ENCODE results near the gene NEBL. TPM values are rescaled to one million over a fixed set of nuclear protein-coding genes. Genes with fewer than 3 reads are reported as not detected.

NEBL gene
- total and polyA plus RNA-seq, 2 of the 4 experiments (the other 2 are of a cell fraction): under 0.01 TPM

DNA sequence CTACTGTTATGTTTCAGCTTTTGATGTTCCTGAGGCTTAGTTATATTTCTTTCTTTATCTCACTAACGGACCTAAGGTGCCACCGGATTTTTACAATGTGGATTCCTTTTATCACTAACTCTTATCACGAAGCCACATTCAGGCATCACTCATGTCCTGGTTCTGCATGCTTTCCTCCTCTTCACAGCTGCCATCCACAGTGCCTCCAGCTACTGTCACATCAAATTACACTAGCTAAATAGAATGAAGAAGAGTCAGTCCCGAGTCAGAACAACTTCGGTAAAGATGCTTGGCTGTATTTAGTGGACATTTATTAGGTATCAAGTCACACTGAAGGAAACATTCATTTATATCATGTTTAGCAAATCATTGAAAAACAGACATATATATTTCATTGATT lies 153.2 kb downstream of the NEBL start:
- Histone ChIP-seq H3K27me3 (ENCODE audit: control insufficient read depth, insufficient read depth, low read length) (no peaks in the 10 kb centered on the region), H3K4me2 (ENCODE audit: low read depth, low read length) (no peak overlapping the region), H3K18ac (ENCODE audit: low read depth, low read length) (no peak overlapping the region), H3K56ac (ENCODE audit: extremely low read depth, insufficient read depth, low read length) (no peak overlapping the region), H3K14ac (replicated peaks; ENCODE audit: low read depth, low read length) (no peak overlapping the region), H2BK15ac (ENCODE audit: low read depth, low read length) (no peak overlapping the region), H3K4ac (ENCODE audit: low read depth, low read length) (no peak overlapping the region), H4K91ac (ENCODE audit: insufficient read depth, low read depth, low read length) (no peak overlapping the region), H3K27ac (ENCODE audit: insufficient read depth, low read length) (no peak overlapping the region), H3K9ac (ENCODE audit: low read depth, low read length) (no peak overlapping the region), H3K36me3 (ENCODE audit: control insufficient read depth, insufficient read depth, low read length) (no peaks in the 10 kb centered on the region), H4K20me1 (ENCODE audit: insufficient read depth, low read length) (no peaks in the 10 kb centered on the region), H3K9me1 (ENCODE audit: insufficient read depth, low read length) (no peaks in the 10 kb centered on the region), H4K8ac (ENCODE audit: low read depth in 2 of 2, low read length in 2 of 2) (no peak overlapping the region), H3K9me3 (ENCODE audit: control insufficient read depth, insufficient read depth, low read length) (peaks cover 13% of the 10 kb centered on the region), H2AK9ac (replicated peaks; ENCODE audit: low read depth, low read length, poor library complexity) (no peak overlapping the region), H3K4me1 (ENCODE audit: control insufficient read depth, insufficient read depth, low read length) (no peaks in the 10 kb centered on the region), H2BK120ac (ENCODE audit: low read depth, low read length) (no peak overlapping the region), H3K79me1 (ENCODE audit: low read depth in 1 of 2, low read length in 2 of 2) (no peaks in the 10 kb centered on the region), H2BK5ac (ENCODE audit: low read depth, low read length, poor library complexity, severe bottlenecking) (no peak overlapping the region), H2AFZ (replicated peaks; ENCODE audit: low read length, poor library complexity) (no peak overlapping the region), H3K23ac (ENCODE audit: low read depth, low read length) (no peak overlapping the region), H2BK20ac (ENCODE audit: low read depth, low read length) (no peak overlapping the region), H4K5ac (ENCODE audit: low read depth, low read length) (no peak overlapping the region), H3K4me3 (ENCODE audit: insufficient read depth, low read depth, low read length) (no peak overlapping the region), H2AK5ac (ENCODE audit: low read depth, low read length) (no peak overlapping the region)
- TF ChIP-seq ELK1 (IDR thresholded peaks at IDR 0.05; ENCODE audit: borderline replicate concordance, low read depth, low read length) (no peak), CEBPB (IDR thresholded peaks at IDR 0.05; ENCODE audit: low read depth, low read length) (no peak), RFX5 (IDR thresholded peaks at IDR 0.05; ENCODE audit: low read depth, low read length) (no peak), SMC3 (IDR thresholded peaks at IDR 0.05; ENCODE audit: low read depth, low read length) (no peak), RAD21 (IDR thresholded peaks at IDR 0.05; ENCODE audit: low read length) (no peak), CHD1 (IDR thresholded peaks at IDR 0.05; ENCODE audit: low read depth, low read length) (no peak), FOS (IDR thresholded peaks at IDR 0.05; ENCODE audit: low read depth, low read length) (no peak), NFE2L2 (IDR thresholded peaks at IDR 0.05; ENCODE audit: low read depth, low read length) (no peak), MAZ (IDR thresholded peaks at IDR 0.05; ENCODE audit: borderline replicate concordance, low read depth, low read length) (no peak), BHLHE40 (IDR thresholded peaks at IDR 0.05; ENCODE audit: low read depth, low read length) (no peak), RCOR1 (IDR thresholded peaks at IDR 0.05; ENCODE audit: insufficient replicate concordance, low read length) (no peak), POLR2A (IDR thresholded peaks at IDR 0.05; ENCODE audit: low read depth, low read length) (no peak), MAFK (IDR thresholded peaks at IDR 0.05; ENCODE audit: low read depth, low read length) (no peak), MXI1 (IDR thresholded peaks at IDR 0.05; ENCODE audit: borderline replicate concordance, low read depth, low read length) (no peak)
- TF ChIP-seq, protein P1, sequence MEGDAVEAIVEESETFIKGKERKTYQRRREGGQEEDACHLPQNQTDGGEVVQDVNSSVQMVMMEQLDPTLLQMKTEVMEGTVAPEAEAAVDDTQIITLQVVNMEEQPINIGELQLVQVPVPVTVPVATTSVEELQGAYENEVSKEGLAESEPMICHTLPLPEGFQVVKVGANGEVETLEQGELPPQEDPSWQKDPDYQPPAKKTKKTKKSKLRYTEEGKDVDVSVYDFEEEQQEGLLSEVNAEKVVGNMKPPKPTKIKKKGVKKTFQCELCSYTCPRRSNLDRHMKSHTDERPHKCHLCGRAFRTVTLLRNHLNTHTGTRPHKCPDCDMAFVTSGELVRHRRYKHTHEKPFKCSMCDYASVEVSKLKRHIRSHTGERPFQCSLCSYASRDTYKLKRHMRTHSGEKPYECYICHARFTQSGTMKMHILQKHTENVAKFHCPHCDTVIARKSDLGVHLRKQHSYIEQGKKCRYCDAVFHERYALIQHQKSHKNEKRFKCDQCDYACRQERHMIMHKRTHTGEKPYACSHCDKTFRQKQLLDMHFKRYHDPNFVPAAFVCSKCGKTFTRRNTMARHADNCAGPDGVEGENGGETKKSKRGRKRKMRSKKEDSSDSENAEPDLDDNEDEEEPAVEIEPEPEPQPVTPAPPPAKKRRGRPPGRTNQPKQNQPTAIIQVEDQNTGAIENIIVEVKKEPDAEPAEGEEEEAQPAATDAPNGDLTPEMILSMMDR (conservative IDR thresholded peaks at IDR 0.05; ENCODE audit: low read depth, low read length): no peak
- TF ChIP-seq, protein P2, sequence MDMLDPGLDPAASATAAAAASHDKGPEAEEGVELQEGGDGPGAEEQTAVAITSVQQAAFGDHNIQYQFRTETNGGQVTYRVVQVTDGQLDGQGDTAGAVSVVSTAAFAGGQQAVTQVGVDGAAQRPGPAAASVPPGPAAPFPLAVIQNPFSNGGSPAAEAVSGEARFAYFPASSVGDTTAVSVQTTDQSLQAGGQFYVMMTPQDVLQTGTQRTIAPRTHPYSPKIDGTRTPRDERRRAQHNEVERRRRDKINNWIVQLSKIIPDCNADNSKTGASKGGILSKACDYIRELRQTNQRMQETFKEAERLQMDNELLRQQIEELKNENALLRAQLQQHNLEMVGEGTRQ (IDR thresholded peaks at IDR 0.05; ENCODE audit: low read depth, low read length): no peak
- BruUV-seq (replicated peaks): no TSS peak
- CTCF ChIA-PET: interaction anchor here (0.7 kb wide), 1 partner anchor 1258 kb away, joined by 3 read pairs; no protein-coding TSS in a partner anchor
- no CpG with 5 or more reads among the region's 5 CpGs for WGBS, 2 experiments (ENCODE audit: extremely low coverage in 2 of 2, insufficient read length in 1 of 2)
- DNase-seq (no peak), ATAC-seq (ENCODE audit: low read depth) (no peak)
- POLR2A ChIA-PET (ENCODE audit: unreplicated experiment): no interaction called here
- intact Hi-C loops (cut with micrococcal nuclease) (no loop called here), in situ Hi-C loops (cut with MboI; ENCODE audit: low sequenced_read_pairs) (no loop called here), dilution Hi-C loops (cut with HindIII; ENCODE audit: low sequenced_read_pairs, unreplicated experiment) (no loop called here)

Measured in IMR-90 (cell line).